ENCODE data around the gene FXYD2. TPM values are rescaled to one million over a fixed set of nuclear protein-coding genes. Genes with fewer than 3 reads are reported as not detected.

Gene FXYD2
- total RNA-seq, 2 donors from 2014 or later, result 3.0 TPM

- no peak overlapping the region for H3K9ac ChIP-seq (ENCODE audit: extremely low read depth, low read length, poor library complexity, severe bottlenecking)
- H3K27me3 Mint-ChIP-seq (ENCODE audit: insufficient read depth), result peaks cover 4% of the 10 kb centered on the region
- no peak overlapping the region for H3K27ac ChIP-seq (ENCODE audit: low read depth, low read length)
- H3K4me1 ChIP-seq (ENCODE audit: control insufficient read depth, insufficient read depth, low read length), result no peaks in the 10 kb centered on the region
- H3K9me3 ChIP-seq (ENCODE audit: control insufficient read depth, low read length), result no peaks in the 10 kb centered on the region
- H3K27me3 ChIP-seq (ENCODE audit: control insufficient read depth, insufficient read depth, low read length, poor library complexity, severe bottlenecking), result no peaks in the 10 kb centered on the region
- DNase-seq, result peak; percentile 43
- no peak overlapping the region for H3K27ac Mint-ChIP-seq
- TF ChIP-seq CTCF (conservative IDR thresholded peaks at IDR 0.05), result no peak
- no peak overlapping the region for H3K4me3 ChIP-seq (ENCODE audit: low read length)
- H3K4me3 Mint-ChIP-seq, result no peak overlapping the region
- H3K36me3 ChIP-seq (ENCODE audit: control insufficient read depth, insufficient read depth, low read length), result no peaks in the 10 kb centered on the region
- peaks cover 25% of the 10 kb centered on the region for H3K4me1 Mint-ChIP-seq
- WGBS, 2 experiments (ENCODE audit: insufficient coverage in 1 of 2, insufficient read length in 1 of 2), result 96% methylated on average over 5 to 14 of the region's 14 CpGs
- no peaks in the 10 kb centered on the region for H3K36me3 Mint-ChIP-seq (ENCODE audit: low read depth)
- no peaks in the 10 kb centered on the region for H3K9me3 Mint-ChIP-seq
Measured at GRCh38 chr11:117830072-117830471, 5.5 kb upstream of the FXYD2 start.

GRCh38 chr11:117829369-117829725 is 4.8 kb upstream of the FXYD2 start:
- Mint-ChIP-seq H3K9me3 (no peaks in the 10 kb centered on the region), H3K4me3 (no peak overlapping the region), H3K4me1 (peaks cover 28% of the 10 kb centered on the region), H3K27ac (no peak overlapping the region), H3K36me3 (ENCODE audit: low read depth) (no peaks in the 10 kb centered on the region), H3K27me3 (ENCODE audit: insufficient read depth) (peaks cover 7% of the 10 kb centered on the region)
- WGBS, 2 experiments (ENCODE audit: insufficient coverage in 1 of 2, insufficient read length in 1 of 2), result 89 to 96% methylated on average over 4 to 7 of the region's 7 CpGs
- no peak overlapping the region for H3K4me3 ChIP-seq (ENCODE audit: low read length)
- peak; percentile 31 for DNase-seq
- no peaks in the 10 kb centered on the region for H3K36me3 ChIP-seq (ENCODE audit: control insufficient read depth, insufficient read depth, low read length)
- H3K4me1 ChIP-seq (ENCODE audit: control insufficient read depth, insufficient read depth, low read length), result no peaks in the 10 kb centered on the region
- no peak overlapping the region for H3K9ac ChIP-seq (ENCODE audit: extremely low read depth, low read length, poor library complexity, severe bottlenecking)
- no peak overlapping the region for H3K27ac ChIP-seq (ENCODE audit: low read depth, low read length)
- no peak for TF ChIP-seq CTCF (conservative IDR thresholded peaks at IDR 0.05)
- no peaks in the 10 kb centered on the region for H3K9me3 ChIP-seq (ENCODE audit: control insufficient read depth, low read length)
- no peaks in the 10 kb centered on the region for H3K27me3 ChIP-seq (ENCODE audit: control insufficient read depth, insufficient read depth, low read length, poor library complexity, severe bottlenecking)

- H3K4me1 ChIP-seq (ENCODE audit: control insufficient read depth, insufficient read depth, low read length), result no peaks in the 10 kb centered on the region
- peaks cover 9% of the 10 kb centered on the region for H3K27me3 Mint-ChIP-seq (ENCODE audit: insufficient read depth)
- TF ChIP-seq CTCF (conservative IDR thresholded peaks at IDR 0.05), result no peak
- no peak overlapping the region for H3K4me3 Mint-ChIP-seq
- no peak overlapping the region for H3K4me3 ChIP-seq (ENCODE audit: low read length)
- H3K36me3 ChIP-seq (ENCODE audit: control insufficient read depth, insufficient read depth, low read length), result no peaks in the 10 kb centered on the region
- 88 to 92% methylated on average over 6 to 16 of the region's 16 CpGs for WGBS, 2 experiments (ENCODE audit: insufficient coverage in 1 of 2, insufficient read length in 1 of 2)
- H3K27me3 ChIP-seq (ENCODE audit: control insufficient read depth, insufficient read depth, low read length, poor library complexity, severe bottlenecking), result no peaks in the 10 kb centered on the region
- H3K27ac ChIP-seq (ENCODE audit: low read depth, low read length), result no peak overlapping the region
- no peak overlapping the region for H3K9ac ChIP-seq (ENCODE audit: extremely low read depth, low read length, poor library complexity, severe bottlenecking)
- peaks cover 30% of the 10 kb centered on the region for H3K4me1 Mint-ChIP-seq
- H3K9me3 Mint-ChIP-seq, result no peaks in the 10 kb centered on the region
- H3K9me3 ChIP-seq (ENCODE audit: control insufficient read depth, low read length), result no peaks in the 10 kb centered on the region
- H3K27ac Mint-ChIP-seq, result no peak overlapping the region
- peak; percentile 65 for DNase-seq
- H3K36me3 Mint-ChIP-seq (ENCODE audit: low read depth), result no peaks in the 10 kb centered on the region
Measured at GRCh38 chr11:117828611-117829368, 4.2 kb upstream of the FXYD2 start.
